SK-N-SH treated with all-trans-retinoic acid at 6 μM for 48 hours (cell line): Measurements from ENCODE around the gene C8A.

Source experiments
- ARNTL ChIP-seq: fragments of 450-650 bp; formaldehyde crosslinking; IDR thresholded peaks from 2 replicates; pipeline ENCODE4 v1.5.0; 2020; ENCODE audit warnings: low read depth, mild to moderate bottlenecking, moderate library complexity, borderline replicate concordance
- BACH2 ChIP-seq: fragments of 250-450 bp; sonication (Bioruptor Pico); IDR thresholded peaks from 2 replicates; pipeline ENCODE4 v1.9.0; 2021; ENCODE audit warnings: mild to moderate bottlenecking, borderline replicate concordance
- ESRRG ChIP-seq: fragments of 250-450 bp; sonication (Bioruptor Pico); IDR thresholded peaks from 2 replicates; pipeline ENCODE4 v1.6.1; 2021; ENCODE audit warnings: mild to moderate bottlenecking
- PPARA ChIP-seq: fragments of 250-450 bp; sonication (Bioruptor Pico); IDR thresholded peaks from 2 replicates; pipeline ENCODE4 v1.5.0; 2020; ENCODE audit warnings: mild to moderate bottlenecking, borderline replicate concordance
- TOX ChIP-seq: fragments of 250-450 bp; sonication (Bioruptor Pico); IDR thresholded peaks from 2 replicates; pipeline ENCODE4 v1.8.0; 2021; ENCODE audit warnings: mild to moderate bottlenecking, moderate library complexity, borderline replicate concordance
- ZC3H10 ChIP-seq: fragments of 250-450 bp; sonication (Bioruptor Pico); IDR thresholded peaks from 2 replicates; pipeline ENCODE4 v1.5.1; 2021; ENCODE audit warnings: mild to moderate bottlenecking, moderate library complexity
- ZFP30 ChIP-seq: fragments of 450-650 bp; formaldehyde crosslinking; IDR thresholded peaks from 2 replicates; pipeline ENCODE4 v1.5.0; 2022; ENCODE audit warnings: mild to moderate bottlenecking, moderate library complexity
- TF ChIP-seq, protein P1 (sequence below): fragments of 250-450 bp; sonication (Bioruptor Pico); IDR thresholded peaks from 2 replicates; pipeline ENCODE4 v1.8.0; 2020; ENCODE audit warnings: mild to moderate bottlenecking, moderate library complexity, borderline replicate concordance
- TF ChIP-seq, protein P2 (sequence below): fragments of 250-450 bp; sonication (Bioruptor Pico); IDR thresholded peaks from 2 replicates; pipeline ENCODE4 v1.5.0; 2020; ENCODE audit warnings: mild to moderate bottlenecking, moderate library complexity

DNA sequence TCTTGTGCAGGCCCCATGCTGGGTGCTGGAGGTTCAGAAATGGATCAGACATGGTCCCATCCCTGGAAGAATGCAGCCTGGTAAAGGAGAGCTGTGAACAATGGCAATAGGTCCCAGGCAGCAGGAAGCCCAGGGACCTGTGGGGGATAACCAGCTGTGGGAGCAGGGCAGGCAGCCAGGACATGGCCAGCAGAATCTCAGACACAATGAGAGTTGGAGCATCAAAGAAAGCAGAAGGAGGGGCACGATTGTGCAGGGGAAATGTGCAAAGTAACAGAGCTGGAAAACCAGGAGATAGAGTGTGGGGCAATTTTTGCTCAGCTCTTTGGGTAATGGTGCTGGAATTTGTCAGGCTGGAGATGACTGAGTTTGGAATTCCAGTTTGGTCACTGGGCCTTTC is 66.9 kb downstream of the C8A start:
- TF ChIP-seq, protein P1, sequence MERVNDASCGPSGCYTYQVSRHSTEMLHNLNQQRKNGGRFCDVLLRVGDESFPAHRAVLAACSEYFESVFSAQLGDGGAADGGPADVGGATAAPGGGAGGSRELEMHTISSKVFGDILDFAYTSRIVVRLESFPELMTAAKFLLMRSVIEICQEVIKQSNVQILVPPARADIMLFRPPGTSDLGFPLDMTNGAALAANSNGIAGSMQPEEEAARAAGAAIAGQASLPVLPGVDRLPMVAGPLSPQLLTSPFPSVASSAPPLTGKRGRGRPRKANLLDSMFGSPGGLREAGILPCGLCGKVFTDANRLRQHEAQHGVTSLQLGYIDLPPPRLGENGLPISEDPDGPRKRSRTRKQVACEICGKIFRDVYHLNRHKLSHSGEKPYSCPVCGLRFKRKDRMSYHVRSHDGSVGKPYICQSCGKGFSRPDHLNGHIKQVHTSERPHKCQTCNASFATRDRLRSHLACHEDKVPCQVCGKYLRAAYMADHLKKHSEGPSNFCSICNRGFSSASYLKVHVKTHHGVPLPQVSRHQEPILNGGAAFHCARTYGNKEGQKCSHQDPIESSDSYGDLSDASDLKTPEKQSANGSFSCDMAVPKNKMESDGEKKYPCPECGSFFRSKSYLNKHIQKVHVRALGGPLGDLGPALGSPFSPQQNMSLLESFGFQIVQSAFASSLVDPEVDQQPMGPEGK (CRISPR knock-in tag): no peak
- TF ChIP-seq ARNTL (CRISPR knock-in tag): no peak
- no peak for TF ChIP-seq BACH2
- TF ChIP-seq, protein P2, sequence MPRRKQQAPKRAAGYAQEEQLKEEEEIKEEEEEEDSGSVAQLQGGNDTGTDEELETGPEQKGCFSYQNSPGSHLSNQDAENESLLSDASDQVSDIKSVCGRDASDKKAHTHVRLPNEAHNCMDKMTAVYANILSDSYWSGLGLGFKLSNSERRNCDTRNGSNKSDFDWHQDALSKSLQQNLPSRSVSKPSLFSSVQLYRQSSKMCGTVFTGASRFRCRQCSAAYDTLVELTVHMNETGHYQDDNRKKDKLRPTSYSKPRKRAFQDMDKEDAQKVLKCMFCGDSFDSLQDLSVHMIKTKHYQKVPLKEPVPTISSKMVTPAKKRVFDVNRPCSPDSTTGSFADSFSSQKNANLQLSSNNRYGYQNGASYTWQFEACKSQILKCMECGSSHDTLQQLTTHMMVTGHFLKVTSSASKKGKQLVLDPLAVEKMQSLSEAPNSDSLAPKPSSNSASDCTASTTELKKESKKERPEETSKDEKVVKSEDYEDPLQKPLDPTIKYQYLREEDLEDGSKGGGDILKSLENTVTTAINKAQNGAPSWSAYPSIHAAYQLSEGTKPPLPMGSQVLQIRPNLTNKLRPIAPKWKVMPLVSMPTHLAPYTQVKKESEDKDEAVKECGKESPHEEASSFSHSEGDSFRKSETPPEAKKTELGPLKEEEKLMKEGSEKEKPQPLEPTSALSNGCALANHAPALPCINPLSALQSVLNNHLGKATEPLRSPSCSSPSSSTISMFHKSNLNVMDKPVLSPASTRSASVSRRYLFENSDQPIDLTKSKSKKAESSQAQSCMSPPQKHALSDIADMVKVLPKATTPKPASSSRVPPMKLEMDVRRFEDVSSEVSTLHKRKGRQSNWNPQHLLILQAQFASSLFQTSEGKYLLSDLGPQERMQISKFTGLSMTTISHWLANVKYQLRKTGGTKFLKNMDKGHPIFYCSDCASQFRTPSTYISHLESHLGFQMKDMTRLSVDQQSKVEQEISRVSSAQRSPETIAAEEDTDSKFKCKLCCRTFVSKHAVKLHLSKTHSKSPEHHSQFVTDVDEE (CRISPR knock-in tag): no peak
- TF ChIP-seq ZFP30 (CRISPR knock-in tag): no peak
- no peak for TF ChIP-seq ESRRG (CRISPR knock-in tag)
- TF ChIP-seq ZC3H10: no peak
- no peak for TF ChIP-seq TOX (CRISPR knock-in tag)
- TF ChIP-seq PPARA: no peak
